GM13977 (cell line): ENCODE results near the gene SLC4A3.
"Not testable (repeated sequence)": the region's sequence is repeated elsewhere in the genome, so short reads cannot be mapped to it uniquely, and the experiment has no call there.

ENCODE experiments used
- DNase-seq: peaks from one replicate; pipeline ENCODE4 v3.0.0; 2012; ENCODE audit warnings: low spot score
- in situ Hi-C: fragments of 300-500 bp; cut with MboI; formaldehyde crosslinking; loops from one replicate; pipeline ENCODE4 v1.12.0; 2022; ENCODE audit warnings: low sequenced_read_pairs, low pct_unique_long_range_greater_than_20kb, mixed read lengths, inconsistent platforms; ENCODE audit not compliant: unreplicated experiment
- TF ChIP-seq, protein P1 (sequence below): IDR thresholded peaks from 2 replicates; pipeline ENCODE4 v1.5.1; 2012; ENCODE audit warnings: mild to moderate bottlenecking, control low read depth; ENCODE audit not compliant: insufficient read depth; ENCODE audit errors: extremely low read depth, missing control alignments

SLC4A3 gene

DNA sequence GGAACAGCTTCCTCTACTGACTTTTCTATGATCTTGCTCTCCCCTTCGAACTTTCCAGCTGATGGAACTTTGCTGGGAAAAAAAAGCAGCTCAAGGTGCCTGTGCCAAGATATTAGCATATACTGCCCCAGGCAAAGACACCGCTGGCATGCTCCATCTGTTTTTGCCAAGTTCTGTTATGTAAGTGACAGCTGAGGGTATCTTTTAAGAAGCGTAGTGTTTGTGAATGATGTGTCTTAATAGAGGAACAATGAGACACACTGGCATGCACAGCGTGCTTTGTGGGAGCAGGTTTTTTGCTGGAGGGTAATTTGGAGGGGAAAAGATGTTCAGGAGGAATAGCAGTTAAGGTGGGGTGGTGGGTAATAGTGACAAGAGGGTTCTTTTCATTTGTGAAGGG is 47.8 kb downstream of the SLC4A3 start:
- no peak for DNase-seq
- TF ChIP-seq, protein P1, sequence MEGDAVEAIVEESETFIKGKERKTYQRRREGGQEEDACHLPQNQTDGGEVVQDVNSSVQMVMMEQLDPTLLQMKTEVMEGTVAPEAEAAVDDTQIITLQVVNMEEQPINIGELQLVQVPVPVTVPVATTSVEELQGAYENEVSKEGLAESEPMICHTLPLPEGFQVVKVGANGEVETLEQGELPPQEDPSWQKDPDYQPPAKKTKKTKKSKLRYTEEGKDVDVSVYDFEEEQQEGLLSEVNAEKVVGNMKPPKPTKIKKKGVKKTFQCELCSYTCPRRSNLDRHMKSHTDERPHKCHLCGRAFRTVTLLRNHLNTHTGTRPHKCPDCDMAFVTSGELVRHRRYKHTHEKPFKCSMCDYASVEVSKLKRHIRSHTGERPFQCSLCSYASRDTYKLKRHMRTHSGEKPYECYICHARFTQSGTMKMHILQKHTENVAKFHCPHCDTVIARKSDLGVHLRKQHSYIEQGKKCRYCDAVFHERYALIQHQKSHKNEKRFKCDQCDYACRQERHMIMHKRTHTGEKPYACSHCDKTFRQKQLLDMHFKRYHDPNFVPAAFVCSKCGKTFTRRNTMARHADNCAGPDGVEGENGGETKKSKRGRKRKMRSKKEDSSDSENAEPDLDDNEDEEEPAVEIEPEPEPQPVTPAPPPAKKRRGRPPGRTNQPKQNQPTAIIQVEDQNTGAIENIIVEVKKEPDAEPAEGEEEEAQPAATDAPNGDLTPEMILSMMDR = no peak
- in situ Hi-C loops = no loop called here

DNA sequence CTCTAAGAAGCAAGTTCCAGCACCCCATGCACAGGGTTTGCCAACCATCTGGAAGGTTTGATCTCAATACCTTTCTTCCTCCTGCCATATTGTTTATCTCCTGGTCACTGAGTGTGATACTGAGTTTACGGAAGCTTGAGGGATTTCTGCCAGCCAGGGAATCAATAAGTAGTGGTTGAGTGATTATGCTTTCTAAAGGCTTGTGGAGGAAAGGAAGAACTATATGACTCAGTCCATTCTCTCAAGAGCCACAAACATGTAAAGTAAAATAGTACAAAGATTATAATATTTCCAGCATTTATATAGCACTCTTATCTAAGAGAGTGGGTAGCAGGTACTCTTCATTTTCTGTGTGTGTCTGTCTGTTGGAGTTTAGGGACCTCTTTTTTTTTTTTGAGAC is 49.2 kb downstream of the SLC4A3 start:
- no peak for DNase-seq
- in situ Hi-C loops = no loop called here
- TF ChIP-seq, protein P1 = no peak

DNA sequence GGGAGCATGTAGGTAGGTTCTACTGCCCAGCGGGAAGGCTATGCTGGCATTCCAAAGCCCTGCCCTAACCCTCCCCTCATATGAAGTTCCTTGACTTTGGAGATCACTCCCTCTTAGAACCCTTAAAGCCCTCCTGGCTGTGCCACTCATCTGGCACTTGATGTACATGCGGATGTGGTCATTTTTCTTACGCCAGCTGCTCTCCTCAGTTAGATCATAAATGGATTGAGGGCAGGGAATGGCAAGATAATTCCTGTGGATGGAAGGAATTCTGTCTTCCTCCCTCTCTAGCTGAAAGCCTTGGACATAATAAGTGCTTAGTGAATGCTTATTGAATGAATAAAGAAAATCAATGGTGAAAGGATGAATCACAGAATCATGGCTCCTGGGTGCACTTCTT is 51.6 kb downstream of the SLC4A3 start:
- DNase-seq = no peak
- TF ChIP-seq, protein P1 = no peak
- in situ Hi-C loops = no loop called here

DNA sequence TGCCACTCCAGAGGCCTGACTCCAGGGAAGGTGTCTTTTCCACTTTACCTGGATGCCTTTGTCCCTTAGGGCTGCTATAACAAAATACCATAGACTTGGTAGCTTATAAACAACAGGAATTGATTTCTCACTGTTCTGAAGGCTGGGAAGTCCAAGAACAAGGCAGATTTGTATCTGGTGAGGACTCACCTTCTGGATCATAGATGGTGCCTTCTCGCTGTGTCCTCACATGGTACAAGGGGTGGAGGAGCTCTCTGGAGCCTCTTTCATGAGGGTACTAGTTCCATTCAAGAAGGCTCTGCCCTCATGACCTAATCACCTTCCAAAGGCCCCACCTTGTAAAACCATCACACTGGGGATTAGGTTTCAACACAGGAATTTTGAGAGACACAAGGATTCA is 52.1 kb downstream of the SLC4A3 start:
- in situ Hi-C loops = no loop called here
- no peak for DNase-seq
- TF ChIP-seq, protein P1 = no peak

DNA sequence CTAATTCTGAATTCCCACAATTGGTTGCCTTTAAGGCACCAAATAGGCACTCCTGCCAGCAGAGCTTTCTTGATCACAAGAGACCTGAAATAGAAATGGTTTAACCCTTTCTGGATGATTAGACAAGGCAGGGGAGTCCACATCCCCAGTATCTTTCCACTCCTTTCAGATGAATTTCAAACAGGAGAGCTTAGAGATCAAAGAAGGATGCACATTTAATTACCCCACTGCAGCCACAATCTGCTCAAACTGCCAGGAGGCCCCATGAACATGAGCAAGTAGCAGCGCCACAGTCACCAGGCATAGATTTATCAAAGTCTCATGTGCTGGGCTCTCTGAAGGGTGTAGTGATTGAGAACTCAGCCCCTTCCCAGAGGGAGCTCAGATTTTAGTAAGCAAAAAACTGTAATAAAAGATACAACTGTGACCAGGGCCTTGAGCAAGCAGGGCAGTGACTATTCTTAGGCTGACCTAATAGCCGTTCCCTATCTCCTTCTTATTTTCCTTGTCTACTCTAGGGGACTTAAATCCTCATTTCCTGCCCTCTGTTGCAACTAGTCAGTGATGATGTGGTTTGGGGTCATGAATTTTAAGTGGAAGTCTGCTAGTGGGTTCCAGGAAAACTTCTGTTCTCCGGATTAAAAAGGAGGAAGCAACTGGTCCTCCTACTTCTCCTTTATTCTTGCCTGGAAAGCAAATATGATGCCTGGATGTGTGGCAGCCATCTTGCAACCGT is 53.7 kb downstream of the SLC4A3 start:
- in situ Hi-C loops = no loop called here
- TF ChIP-seq, protein P1 = no peak
- no peak for DNase-seq

DNA sequence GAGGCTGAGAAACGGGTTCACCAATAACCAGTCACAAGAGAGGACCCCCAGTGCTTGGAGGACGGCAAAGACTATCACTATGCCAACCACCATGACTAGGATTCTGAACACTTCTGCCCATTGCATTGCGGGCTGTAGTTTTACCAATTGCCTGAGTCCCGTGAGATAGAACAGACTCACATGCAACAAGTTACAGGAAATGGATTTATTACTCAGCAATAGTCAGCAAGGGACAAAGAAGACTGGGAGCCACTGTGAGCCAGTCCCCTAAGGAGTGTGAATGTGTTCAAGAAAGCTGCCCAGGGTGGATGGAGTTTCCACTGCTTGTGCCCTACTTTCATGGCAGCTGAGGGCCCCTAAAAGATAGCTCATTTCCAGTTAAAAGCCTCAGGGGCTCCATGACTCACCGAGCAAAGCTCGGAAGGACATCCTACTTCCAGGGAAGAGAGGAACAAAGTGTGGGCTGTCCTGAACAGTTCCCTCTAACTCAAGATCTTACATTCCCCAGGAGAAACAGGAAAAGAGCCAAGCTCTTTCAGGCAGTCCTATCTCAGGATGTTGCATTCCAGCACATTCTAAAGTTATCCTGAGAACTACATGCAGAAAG is 54.4 kb downstream of the SLC4A3 start:
- TF ChIP-seq, protein P1 = no peak
- in situ Hi-C loops = no loop called here
- no peak for DNase-seq

DNA sequence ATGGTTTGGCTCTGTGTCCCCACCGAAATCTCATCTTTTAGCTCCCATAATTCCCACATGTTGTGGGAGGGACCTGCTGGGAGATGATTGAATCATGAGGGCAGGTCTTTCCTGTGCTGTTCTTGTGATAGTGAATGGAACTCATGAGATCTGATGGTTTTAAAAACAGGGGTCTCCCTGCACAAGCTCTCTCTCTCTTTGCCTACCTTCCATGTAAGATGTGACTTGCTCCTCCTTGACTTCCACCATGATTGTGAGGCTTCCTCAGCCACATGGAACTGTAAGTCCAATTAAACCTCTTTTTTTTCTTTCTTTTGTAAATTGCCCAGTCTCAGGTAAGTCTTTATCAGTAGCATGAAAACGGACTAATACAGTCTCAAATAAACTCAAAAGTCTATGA is 56.0 kb downstream of the SLC4A3 start:
- DNase-seq, in situ Hi-C loops: not testable (repeated sequence)
